HL-60/S4 treated with phorbol 12-myristate 13-acetate at 8.2 ng/mL for 4 days and 3 days (cell line): ENCODE measurements around the gene RHOBTB3.
"Not testable (repeated sequence)": the region's sequence is repeated elsewhere in the genome, so short reads cannot be mapped to it uniquely, and the experiment has no call there.

Source experiments
- in situ Hi-C: fragments of 300-500 bp; cut with MboI; formaldehyde crosslinking; loops from 2 replicates; pipeline ENCODE4 v1.15.0; 2022; ENCODE audit warnings: low sequenced_read_pairs

Gene RHOBTB3

DNA sequence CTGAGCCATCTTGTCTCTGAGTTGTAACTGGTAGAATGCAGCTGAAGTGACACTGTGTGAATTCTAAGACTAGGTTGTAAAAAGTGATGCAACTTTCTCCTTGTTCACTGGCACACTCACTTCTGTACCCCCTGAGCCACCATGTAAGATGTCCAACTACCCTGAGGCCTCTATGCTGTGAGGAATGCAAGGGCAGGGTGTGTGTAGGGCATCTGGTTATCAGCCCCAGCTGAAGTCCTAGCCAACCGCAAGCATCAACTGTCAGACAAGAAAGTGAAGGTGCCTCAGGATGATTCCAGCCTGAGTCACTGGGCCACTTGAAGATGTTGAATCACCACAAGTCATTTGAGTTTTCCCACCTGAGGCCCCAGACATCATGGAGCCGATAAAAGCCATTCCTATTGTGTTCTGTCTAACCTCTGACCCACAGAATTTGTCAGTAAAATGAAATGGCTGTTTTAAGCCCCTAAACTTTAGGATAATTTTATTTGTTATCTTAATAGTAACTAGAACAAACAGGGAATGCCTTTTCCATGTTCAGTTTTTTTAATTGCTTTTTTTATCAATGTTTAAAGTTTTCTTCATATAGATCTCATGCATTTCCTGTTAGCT lies 18.7 kb upstream of the RHOBTB3 start:
- in situ Hi-C loops = no loop called here

DNA sequence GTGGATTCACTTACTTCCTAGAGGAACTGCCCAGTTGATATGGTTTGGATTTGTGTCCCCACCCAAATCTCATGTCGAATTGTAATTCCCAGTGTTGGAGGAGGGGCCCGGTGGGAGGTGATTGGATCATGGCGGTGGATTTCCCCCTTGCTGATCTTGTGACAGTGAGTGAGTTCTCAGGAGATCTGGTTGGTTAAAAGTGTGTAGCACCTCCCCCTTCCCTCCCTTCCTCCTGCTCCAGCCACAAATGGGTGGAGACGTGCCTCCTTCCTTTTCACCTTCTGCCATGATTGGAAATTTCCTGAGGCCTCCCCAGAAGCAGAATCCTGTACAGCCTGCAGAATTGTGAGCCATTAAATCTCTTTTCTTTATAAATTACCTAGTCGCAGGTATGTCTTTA lies 17.9 kb upstream of the RHOBTB3 start:
- in situ Hi-C loops = not testable (repeated sequence)

DNA sequence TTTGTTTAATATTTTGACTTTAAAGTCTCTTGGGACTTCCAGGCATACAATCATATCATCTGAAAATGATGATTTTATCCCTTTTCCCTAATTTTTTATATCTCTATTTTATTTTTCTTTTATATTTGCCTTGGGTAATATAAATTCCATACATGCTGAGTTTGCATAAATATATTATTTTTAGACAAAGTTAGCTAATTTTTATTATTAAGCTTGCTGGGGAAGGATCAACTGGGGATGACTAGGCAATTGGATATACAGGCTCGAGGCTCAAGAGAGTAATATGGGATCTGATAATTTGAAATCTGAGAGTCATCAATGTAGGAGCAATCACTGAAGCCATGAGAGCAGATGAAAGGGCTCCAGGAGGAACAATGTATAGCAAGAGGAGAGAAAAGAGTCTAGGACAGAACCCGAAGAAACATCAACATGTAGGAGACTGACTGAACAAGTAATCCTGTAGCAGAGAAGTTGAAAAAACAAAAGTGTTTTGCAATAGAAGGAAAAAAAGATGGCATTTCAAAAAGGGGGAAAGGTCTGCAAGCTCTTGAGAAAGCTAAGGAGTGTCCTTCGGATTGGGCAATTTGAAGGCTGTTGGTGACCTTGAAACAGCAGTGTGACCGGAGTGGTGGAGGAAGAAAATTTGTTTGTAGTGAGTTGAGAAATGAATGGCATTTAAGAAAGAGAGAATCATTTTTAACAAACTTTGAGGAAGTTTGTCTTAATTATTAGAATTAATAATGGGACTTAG lies 17.0 kb upstream of the RHOBTB3 start:
- in situ Hi-C loops = no loop called here

DNA sequence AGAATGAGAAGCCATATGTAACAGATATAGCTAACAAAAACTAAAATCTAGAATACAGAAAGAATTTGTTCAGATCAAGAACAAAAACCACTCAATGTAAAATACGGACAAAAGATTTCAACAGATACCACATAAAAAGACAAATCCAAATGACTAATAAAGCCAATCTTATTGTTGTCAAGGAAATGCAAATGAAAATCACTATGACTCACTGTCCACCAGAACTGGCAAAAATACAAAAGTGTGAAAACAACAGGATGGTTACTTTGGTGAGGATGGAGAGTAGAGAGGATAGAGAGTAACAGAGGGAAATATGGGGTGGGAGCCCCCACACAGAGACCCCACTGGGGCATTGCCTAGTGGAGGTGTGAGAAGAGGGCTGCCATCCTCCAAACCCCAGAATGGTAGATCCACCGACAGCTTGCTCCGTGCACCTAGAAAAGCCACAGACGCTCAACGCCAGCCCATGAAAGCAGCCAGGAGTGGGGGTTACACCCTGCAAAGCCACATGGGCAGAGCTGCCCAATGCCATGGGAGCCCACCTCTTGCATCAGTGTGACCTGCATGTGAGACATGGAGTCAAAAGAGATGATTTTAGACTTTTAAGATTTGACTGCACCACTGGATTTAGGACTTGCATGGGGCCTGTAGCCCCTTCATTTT lies 15.2 kb upstream of the RHOBTB3 start:
- in situ Hi-C loops = no loop called here

DNA sequence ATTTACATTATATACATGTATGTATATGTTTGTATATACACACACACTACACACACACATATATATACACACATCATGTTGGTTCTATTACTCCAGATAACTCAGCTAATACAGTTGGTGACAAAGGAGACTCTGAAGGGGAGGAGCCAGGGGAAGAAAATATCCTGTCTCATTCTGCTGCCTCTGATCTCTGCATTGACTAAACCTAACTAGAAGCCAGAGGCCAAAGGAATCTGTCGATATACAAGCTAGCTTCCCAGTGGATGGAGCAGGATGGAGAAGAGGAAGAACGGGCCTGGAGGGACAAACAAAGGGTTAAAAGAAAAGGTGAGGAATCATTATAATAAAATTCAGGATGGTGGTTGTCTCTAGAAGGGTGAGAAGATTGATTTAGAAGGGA lies 13.7 kb upstream of the RHOBTB3 start:
- in situ Hi-C loops = no loop called here

DNA sequence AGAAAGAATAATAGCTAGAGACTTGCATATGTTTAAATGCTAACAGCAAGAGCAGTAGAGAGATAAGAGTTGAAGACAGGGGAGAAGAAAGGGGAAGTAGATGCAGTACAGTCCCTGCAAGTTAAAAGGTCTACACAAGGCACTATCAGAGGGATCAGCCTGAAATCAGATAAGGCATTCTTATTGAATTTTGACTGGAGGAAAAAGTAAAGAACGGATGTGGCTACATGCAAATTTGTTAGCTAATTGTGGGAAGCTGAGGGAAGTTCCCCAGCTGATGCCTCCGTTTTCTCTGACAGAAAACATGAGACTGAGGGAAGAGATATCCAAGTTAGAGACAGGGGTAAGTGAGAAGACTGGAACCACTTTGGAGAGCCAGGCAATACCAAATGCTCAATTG lies 12.9 kb upstream of the RHOBTB3 start:
- in situ Hi-C loops = no loop called here

DNA sequence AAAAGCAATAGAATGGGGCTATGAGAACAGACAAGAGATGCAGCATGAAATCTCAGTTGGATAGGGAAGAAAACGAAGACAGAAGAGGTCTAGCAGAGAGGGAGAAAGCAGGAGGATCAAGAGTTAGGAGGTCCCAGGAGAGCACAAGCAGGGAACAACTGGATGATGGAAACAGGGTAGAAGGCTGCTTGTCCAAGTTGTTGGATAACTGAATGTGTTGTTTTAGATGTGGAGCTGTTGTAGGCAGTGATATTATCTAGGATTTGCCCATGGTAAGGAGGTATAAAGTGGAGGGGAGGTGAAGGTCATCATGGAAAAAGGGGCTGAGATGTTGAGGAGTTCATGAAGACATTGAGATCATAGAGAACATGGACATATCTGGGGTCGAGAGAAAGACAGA lies 12.4 kb upstream of the RHOBTB3 start:
- in situ Hi-C loops = no loop called here

DNA sequence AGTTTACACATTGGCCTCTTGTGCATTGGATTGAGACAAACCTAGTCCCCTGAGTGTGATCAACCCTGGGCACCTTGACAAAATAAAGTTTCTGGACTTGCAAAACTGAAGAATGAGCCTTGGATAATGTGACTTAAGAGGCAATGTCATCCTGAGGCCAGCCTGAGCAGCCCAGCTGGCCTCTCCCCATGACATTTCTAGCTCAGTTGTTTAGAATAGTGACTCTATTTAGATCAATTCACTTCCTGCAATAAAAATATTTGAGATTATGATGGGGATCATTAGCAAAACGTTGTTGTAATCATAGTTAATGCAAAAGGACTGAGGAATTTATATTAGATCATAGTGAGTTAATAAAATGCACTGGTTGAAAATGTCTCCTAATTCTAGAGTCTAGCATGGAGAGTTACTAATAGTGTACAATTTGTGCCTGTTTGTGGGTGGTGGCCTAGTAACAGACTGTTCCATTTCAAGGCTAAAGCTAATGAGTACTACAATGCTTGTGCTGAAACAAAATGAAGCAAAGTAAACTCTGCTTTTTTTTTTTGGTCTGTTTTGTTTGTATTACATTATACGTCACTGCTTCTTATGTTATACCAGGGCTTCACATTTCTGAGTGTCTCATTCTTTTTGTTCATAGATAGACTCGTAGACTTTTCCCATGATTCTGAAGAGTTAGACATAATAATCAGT lies 10.9 kb upstream of the RHOBTB3 start:
- in situ Hi-C loops = no loop called here

DNA sequence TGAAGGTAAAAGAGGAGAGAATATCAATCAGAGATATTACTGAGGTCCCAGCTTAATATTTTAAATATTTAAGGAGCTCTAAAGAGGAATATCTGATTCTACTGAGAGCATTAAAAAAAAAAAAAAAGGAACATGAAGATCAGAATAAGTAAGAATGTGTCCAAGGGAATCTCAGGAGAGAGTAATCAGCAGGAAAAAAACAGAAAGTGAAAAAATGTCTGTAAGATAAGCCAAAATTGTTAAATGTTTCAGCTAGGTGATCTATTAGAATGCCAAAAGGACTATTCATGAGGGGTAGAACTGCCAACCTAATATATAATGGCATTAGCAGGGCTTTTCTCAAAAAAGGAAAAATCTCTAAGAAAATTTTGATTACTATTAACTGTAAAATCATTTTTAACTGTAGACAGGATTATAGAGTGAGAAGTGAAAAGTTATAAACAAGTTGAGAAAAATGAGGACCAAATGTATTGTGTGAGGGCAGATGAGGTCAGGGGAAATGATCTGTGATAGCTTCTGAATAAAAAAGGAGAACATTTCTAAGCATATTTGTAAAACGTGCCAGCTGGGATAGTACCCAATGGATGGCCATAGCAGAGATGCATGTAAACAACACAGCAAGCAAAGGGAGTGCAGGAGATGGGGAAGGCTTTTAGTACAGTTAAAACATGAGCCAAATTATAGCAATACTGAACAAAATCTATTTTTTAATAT lies 9.4 kb upstream of the RHOBTB3 start:
- in situ Hi-C loops = no loop called here

GRCh38 chr5:95723632-95724369 lies 7.3 kb upstream of the RHOBTB3 start:
- in situ Hi-C loops = no loop called here

DNA sequence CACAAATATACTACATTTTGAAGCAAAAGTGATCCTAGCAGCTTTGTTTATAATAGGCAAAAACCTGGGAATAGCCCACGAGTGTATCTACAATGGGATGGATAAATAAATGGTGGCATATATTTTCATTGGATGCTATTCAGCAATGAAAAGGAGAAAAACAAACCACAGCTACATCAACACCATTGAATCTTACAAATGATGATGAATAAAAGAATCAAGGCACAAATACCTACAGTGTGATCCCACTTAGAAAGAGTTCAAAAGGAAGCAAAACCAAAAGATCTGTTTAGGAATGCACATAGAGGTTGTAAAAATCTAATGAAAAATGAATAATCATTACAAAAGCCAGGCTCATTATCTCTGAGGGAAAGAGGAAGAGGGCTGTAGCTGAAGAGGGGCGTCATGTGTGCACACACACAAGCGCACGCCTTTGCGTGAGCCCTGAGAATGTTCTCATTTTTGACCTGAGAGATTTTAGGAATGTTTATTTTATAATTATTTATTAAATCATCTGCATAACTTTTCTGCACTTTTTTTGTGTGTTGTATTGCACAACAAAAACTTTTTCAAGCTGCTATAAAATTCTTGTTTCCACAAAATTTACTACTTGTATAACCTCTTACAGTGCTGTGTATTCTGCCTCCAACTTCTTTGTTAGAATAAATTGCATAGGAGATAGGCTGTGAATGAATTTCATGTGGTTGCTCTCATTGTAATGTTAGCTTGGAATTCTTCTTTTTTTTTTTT lies 5.9 kb upstream of the RHOBTB3 start:
- in situ Hi-C loops = no loop called here

DNA sequence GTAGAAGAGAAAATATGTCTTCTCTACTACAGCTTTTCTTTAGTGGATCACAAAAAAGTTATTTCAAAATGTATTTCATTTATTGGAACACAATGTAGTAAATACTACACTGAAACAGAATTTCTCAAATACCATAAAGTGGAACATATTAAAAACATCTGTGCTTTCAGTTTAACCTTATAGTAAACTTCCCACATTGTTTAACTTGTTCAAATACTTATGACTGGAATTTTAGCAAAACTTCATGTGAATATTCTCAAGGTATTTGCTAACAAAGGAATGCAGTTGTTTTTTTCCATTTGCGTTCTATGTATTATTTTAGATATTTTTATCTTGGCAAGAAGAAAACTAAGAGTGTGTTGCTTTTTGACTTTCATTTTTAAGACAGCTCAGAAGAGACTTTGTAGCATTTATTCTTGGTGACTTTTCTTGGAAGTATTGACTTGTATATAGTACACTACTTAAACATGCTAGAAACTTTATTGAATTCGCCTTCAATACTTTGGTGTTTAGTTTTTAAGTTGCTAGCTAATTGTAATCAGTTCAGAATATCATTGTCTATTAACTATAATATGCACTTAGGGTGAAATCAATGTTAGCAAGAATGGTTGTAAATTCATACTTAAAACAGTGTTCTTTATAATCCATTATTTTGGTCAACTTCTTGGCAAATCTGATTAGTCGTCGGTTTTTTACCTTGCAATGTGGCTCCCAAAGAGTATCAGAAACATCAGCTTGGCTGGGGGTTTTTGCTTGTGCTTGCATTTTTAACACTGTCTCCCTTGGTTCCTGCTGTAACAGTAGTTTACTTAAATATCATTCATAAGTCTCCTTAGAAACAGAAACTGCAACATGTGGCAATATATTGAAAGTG lies 5.0 kb upstream of the RHOBTB3 start:
- in situ Hi-C loops = no loop called here

DNA sequence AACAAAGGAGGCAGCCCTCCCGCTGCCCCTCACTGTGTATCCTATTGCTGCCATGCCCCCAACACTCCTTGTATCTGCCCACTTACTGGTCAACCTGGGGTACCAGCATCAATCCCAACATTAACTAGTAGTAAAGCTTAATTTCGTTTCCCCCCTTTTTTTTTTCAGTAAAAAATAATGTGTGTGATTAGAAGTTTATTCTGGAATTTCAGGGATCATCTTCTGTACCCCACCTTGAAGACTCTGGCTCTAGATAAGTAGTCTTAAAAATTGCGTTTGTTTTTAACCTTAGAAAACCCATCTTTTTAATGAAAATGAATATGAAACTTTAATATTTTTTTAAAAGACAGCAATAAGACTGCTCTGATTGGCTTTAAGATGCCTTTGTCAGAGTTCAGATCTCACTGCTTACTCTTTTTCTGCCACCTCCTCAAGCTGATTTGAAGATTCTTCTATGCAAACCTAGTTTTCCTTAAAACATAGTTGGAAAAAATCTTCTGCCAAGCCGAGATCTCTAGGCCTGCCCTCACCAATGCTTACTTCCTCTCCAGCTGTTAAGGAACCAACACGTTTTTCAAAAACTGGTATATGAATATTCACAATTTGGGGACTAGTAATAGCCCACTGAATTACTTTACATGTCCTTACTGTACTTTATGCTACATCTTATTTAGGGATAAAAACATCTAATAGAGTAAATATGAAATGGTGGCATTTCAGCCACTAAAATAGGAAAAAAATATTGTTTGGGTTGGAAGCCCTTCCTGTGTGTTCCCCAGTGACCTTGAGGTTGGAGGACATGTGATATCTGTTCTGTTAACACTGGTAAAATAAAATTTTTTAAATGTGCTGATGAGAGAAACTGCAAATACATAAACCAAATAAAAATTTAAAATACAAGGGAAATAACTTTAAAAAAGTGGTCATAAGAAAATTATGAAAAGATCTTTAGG lies 4.0 kb upstream of the RHOBTB3 start:
- in situ Hi-C loops = no loop called here

DNA sequence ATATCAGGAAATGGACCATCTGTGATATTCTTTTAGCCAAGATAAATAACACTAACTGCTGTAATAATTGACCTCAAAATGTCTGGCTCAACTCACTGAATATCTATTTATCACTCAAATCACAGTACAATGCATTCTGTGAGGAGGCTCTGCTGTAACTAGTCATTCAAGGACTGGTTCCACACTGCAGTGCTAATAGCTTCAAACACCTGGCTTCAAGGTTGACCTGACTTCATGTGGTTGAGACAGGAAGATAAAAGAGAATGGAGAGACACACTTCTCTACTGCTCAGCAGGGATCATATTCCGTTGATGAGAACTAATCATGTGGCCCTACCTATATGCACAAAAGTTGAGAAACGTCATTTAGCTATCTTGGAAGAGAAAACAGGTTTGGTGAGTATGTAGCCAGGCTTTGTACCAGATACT lies 3.4 kb upstream of the RHOBTB3 start:
- in situ Hi-C loops = no loop called here

- in situ Hi-C loops = no loop called here
Observed at GRCh38 chr5:95728494-95729114, 2.5 kb upstream of the RHOBTB3 start.

DNA sequence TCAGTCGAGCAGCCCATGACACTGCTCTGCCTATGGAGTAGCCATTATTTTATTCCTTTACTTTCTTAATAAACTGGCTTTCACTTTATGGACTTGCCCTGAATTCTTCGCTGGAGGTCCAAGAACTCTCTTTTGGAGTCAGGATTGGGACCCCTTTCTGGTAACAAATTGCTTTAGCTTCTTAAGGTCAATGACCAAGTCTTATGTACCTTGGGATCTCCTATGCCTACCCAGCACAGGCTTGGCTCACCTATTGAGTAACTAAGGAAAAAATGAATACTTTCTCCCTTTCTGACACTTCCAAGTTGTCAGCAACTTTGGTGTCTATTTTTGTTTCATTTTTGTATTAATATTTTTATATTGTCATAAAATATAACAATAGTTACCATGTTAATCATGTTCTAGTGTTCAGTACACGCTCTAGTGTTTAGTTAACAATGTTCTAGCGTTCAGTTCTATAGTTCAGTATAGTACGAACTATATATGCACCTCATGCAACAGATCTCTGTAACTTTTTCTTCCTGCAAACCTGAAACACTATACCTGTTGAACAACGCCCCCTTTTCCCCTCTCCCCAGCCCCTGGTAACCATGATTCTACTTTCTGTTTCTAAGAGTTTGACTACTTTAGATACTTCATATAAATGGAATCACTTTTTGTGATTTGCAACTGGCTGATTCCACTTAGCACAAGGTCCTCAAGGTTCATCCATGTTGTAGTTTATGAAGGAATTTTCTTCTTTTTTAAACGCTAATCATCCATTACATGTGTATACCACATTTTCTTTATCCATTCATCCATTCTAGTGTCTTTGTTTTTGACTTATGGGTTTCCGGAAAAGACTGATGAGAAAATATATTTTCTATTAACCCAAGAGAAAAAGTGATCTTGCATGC lies 1.8 kb upstream of the RHOBTB3 start:
- in situ Hi-C loops = no loop called here
